Left renal pelvis (tissue), 4 donors: ENCODE measurements around the gene PRDX6. TPM values are rescaled to one million over a fixed set of nuclear protein-coding genes. Genes with fewer than 3 reads are reported as not detected.
"Not testable (repeated sequence)": the region's sequence is repeated elsewhere in the genome, so short reads cannot be mapped to it uniquely, and the experiment has no call there.

Experiments used
- DNase-seq, 4 donors: peaks; one replicate each; pipeline ENCODE4 v3.0.0-alpha.2; 2013; ENCODE audit warnings: low read depth in 4 of 4, low spot score in 3 of 4
- polyA plus RNA-seq, 4 donors: library from polyadenylated mRNA; unstranded; fragments of 120-200 nt; gene quantifications; one replicate each; pipeline ENCODE4 v1.2.1, GENCODE V29; 2013; ENCODE audit not compliant: insufficient read length in 4 of 4

Gene PRDX6, protein sequence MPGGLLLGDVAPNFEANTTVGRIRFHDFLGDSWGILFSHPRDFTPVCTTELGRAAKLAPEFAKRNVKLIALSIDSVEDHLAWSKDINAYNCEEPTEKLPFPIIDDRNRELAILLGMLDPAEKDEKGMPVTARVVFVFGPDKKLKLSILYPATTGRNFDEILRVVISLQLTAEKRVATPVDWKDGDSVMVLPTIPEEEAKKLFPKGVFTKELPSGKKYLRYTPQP
- polyA plus RNA-seq: 100 to 1,000 TPM; 189 to 372 (median 330) TPM

GRCh38 chr1:173477286-173478093, at the start of gene PRDX6:
Gene PRDX6, plus strand, starts transcription at chr1:173477335. Its CDS starts 63 bp downstream, at chr1:173477398.
- peak; percentile 60 to 78 (median 76) for DNase-seq

DNA sequence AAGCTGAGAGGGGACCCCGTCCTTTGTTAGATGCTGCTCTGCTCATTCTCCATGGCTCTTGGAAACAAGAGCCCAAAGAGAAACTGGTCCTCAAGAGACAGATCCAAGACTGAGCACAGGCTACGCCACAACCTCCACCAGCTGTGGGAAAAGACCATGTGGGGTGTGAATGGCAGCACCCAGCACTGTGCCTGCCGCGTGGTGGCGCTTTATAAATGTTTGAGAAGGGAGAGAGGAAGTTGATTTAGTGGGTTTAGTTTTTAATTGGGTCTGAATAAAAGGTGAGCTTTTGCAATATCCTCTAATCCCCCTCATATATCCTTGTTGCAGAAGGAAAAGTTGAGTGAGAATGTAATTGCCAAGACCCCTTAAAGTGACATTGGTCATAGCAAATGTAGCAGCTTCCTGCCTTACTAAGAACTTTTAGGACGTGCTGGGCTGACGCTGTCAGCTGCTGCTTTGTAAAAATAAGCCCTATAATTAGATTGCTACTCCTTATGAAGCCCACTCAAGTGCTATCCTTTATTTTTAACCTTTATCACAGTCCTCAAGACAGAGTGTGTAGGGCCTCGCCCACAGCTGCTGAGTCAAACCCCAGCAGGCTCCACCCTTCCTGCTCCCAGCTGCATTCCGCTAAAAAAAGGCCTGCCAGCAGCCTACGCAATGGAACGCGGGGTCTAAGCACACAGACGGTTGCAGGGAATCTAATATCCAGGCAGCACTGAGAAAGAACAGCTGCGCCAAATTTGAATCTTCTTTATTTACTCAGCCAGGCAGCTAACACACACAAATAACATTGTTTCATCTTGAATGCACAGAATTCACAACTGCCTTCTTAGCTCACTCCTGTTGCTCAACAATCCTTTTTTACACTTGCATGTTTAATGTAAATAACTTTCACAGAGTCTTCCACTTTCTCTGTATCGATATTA, 47.4 kb upstream of the PRDX6 start:
- peak; percentile 67 to 79 (median 71) for DNase-seq

DNA sequence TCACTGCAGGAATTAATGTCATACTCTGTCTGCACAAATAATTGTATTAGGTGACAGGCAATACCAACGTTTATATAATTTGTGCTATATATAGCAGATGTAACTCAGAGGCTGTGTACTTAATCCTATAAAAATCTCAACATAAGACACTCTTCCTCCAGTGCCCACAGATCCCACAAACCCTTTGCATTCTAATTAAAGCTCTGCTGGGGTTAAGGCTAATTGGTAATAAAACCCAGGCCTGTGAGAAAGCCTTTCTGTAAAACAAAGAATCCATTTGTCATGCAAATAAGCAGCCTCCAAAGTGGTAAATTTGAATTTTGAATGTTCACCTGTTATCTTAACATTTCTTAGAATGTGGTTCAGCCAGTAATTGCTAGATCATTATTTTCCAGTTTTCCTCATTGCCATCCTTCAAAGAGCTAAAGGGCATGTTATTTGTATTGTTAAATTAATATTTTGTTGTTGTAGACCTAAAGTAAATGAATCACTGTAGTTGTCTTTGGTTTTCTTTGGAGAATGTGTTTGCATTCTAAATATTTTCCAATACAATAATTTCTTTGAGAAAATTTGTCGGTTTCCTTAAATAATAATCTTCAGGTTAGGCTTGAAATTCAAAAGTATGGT, 46.3 kb upstream of the PRDX6 start:
- no peak for DNase-seq

- peak; percentile 64 to 87 (median 80) for DNase-seq
These were observed 45.7 kb upstream of the PRDX6 start for GRCh38 chr1:173431304-173432045.

DNA sequence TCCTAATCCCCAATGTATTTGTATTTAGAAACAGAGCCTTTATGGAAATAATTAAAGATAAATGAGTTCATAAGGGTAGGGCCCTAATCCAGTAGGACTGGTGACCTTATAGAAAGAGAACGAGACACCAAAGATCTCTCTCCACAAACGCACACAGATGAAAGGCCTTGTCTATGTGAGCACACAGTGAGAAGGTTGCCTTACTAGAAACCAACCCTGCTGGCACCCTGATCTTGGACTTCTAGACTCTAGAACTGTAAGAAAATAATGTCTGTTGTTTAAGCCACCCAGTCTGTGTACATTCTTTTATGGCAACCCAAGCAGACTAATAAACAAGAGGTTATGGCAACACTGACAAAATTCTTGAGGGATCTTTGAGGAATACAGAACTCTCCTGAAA, 44.8 kb upstream of the PRDX6 start:
- no peak for DNase-seq

GRCh38 chr1:173433751-173434326, 43.3 kb upstream of the PRDX6 start:
- DNase-seq: no peak

- no peak for DNase-seq
These were observed 40.2 kb upstream of the PRDX6 start for GRCh38 chr1:173436841-173437428.

GRCh38 chr1:173438675-173439074, 38.5 kb upstream of the PRDX6 start:
- DNase-seq: no peak

- DNase-seq: no peak
These were observed 36.7 kb upstream of the PRDX6 start for GRCh38 chr1:173440430-173440829.

- no peak for DNase-seq
These were observed 32.4 kb upstream of the PRDX6 start for GRCh38 chr1:173444757-173445156.

GRCh38 chr1:173445164-173445563, 32.0 kb upstream of the PRDX6 start:
- no peak for DNase-seq

- DNase-seq: no peak
These were observed 31.5 kb upstream of the PRDX6 start for GRCh38 chr1:173445656-173446055.

GRCh38 chr1:173447224-173447623, 29.9 kb upstream of the PRDX6 start:
- DNase-seq: no peak

DNA sequence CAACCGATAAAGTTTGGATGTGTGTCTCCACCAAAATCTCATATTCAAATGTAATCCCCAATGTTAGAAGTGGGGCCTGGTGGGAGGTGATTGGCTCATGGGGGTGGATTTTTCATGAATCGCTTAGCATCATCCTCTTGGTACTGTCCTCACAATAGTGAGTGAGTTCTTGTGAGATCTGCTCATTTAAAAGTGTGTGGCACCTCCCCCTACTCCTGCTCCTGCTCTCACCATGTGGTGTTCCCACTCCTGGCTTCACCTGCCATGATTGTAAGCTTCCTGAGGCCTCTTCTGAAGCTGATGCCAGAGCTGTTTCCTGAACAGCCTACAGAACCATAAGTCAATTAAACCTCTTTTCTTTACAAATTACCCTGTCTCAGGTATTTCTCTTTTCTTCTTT, 28.2 kb upstream of the PRDX6 start:
- no peak for DNase-seq

DNA sequence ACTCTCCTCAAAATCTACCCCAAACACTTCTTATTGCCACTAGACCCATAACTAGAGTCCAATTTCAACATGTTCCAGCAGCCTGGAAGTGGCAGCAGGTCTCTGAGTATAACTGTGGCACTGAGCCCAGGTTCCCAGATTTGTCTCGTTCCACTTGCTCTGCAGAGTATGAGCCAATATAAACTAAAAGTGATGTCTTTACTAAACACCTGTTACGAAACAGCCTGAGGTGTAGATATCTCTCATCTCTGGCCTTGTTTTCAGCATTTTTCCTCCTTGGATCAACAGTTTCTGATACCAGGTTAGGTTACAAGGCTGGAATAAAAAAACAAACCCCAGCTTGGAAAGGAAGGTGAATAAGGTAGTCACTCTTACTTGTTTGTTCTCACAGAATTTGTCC, 25.2 kb upstream of the PRDX6 start:
- DNase-seq: no peak

DNA sequence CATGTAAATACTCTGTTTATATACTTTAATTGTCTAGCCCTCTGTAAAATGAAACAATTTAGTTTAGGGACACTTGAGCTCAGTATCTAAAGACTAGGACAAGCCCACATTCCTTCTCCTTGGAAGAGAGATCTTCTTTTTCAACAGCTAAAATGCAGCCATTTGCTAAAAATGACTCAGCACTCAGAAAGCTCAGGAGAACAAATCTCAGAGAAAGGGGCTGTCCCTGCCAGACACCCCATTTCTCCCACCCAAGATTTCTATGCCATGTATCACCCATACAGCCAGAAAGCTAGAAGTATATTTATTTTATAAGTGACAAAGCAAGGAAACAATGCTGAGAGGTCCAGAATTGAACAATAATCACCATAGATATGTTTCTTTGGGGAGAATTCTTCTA, 23.2 kb upstream of the PRDX6 start:
- no peak for DNase-seq

GRCh38 chr1:173454966-173455524, 22.1 kb upstream of the PRDX6 start:
- DNase-seq: no peak

- no peak for DNase-seq
These were observed 17.2 kb upstream of the PRDX6 start for GRCh38 chr1:173459885-173460284.

DNA sequence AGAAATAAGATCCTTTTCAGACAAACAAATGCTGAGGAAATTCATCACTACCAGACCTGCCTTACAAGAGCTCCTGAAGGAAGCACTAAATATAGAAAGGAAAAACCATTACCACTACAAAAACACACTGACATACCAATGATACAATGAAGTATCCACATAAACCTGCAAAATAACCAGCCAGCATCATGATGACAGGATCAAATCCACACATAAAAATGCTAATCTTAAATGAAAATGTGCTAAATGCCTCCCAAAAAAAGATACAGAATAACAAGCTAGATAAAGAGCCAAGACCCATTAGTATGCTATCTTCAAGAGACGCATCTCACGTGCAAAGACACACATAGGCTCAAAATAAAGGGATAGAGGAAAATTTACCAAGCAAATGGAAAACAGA, 14.5 kb upstream of the PRDX6 start:
- DNase-seq: not testable (repeated sequence)
